ENCODE data around the gene TRIM51G.
"Not testable (repeated sequence)": the region's sequence is repeated elsewhere in the genome, so short reads cannot be mapped to it uniquely, and the experiment has no call there.

Gene TRIM51G, protein sequence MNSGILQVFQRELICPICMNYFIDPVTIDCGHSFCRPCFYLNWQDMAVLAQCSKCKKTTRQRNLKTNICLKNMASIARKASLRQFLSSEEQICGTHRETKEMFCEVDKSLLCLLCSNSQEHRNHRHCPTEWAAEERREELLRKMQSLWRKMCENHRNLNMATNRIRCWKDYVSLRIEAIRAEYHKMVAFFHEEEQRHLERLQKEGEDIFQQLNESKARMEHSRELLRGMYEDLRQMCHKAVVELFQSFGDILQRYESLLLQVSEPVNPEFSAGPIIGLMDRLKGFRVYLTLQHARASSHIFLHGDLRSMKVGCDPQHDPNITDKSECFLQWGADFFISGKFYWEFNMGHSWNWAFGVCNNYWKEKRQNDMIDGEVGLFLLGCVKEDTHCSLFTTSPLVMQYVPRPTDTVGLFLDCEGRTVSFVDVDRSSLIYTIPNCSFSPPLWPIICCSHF

DNA sequence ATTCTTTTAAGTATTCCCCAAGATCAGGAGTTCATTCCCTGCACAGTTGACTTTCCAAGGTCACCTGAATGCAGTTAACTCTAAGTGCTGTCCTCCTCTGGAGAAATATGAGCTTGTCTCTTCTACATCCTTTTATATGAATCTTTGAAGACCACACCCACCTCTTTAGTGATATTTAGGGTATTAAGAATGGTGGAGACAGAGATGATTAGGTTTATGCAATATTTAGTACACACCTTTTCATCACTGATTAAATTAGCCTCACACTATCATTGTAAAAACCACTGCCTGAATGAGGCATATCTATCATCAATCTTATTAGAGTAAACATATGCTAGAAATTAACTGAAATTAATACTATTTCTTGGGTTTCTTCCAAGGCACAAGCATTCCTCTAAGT, at the start of gene TRIM51G:
TSS of gene TRIM51G (minus strand) at position 101 of the 400 bp plus-strand sequence. CDS start 2,190 bp downstream, outside the sequence.
- FAIRE-seq; DNase-seq (ENCODE audit: insufficient read length, low spot score): not testable (repeated sequence)

DNA sequence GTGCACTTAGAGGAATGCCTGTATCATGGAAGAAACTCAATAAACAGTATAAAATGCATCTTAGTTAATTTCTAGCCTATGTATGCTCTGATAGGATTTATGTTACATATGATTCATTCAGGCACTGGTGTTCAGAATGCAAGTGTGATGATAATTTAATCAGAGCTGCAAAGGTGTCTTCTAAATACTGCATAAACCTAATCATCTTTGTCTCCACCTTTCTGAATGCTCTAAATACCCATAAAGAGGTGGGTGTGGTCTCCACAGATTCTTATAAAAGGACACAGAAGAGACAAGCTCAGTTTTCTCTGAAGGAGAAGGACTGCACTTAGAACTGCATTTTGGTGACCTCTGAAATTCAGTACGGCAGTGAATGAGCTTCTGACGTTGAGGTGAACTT, 44.8 kb upstream of the TRIM51G start, which contains the start of gene TRIM49B:
TSS of gene TRIM49B (plus strand) at position 301 of the 400 bp plus-strand sequence. CDS start 2,777 bp downstream, outside the sequence.
- FAIRE-seq; DNase-seq (ENCODE audit: insufficient read length, low spot score): not testable (repeated sequence)

DNA sequence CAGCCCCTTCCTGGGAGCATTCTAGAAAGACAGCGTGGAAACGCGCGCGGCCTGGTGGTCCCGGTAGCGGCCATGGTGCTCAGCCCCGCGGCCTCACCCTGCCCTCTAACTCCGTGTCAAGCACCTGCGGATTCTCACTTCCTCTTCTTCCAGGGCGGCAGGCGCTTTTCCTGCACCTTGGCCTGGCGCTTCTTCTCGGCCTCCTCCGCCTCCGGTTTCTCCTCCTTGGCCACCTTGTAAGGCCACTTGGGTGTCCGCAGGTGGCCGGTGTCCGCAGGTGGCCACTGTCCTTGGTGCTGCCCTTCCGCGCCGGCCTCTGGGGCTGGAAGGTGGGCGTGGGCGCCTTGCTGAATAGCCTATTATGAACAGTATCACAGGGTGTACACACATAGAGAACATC, 15.1 kb downstream of the TRIM51G start:
- not testable (repeated sequence) for DNase-seq (ENCODE audit: insufficient read length, low spot score); FAIRE-seq

DNA sequence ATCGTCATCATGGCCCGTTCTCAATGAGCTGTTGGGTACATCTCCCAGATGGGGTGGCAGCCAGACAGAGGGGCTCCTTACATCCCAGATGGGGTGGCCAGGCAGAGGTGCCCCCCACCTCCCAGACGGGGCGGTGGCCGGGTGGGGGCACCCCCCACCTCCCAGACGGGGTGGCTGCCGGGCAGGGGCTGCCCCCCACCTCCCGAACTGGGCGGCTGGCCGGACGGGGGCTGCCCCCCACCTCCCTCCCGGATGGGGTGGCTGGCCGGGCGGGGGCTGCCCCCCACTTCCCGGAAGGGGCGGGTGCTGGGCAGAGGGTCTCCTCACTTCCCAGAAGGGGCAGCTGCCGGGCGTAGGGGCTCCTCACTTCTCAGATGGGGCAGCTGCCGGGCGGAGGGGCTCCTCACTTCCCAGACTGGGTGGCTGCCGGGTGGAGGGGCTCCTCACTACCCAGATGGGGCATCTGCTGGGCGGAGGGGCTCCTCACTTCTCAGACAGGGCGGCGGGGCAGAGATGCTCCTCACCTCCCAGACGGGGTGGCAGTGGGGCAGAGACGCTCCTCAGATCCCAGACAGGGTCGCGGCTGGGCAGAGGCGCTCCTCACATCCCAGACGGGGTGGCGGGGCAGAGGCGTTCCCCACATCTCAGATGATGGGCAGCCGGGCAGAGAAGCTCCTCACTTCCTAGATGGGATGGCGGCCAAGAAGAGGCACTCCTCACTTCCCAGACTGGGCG, 28.2 kb downstream of the TRIM51G start:
- FAIRE-seq; DNase-seq (ENCODE audit: insufficient read length, low spot score): not testable (repeated sequence)

DNA sequence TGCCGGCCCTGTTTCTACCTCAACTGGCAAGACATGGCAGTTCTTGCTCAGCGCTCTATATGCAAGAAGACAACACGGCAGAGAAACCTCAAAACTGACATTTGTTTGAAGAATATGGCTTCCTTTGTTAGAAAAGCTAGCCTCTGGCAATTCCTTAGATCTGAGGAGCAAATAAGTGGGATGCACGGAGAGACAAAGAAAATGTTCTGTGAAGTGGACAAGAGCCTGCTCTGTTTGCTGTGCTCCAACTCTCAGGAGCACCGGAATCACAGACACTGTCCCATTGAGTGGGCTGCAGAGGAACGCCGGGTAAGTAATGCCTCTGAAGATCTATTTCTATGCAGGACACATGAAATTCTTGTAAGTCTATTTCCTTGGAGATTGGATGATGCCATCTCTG, 37.9 kb downstream of the TRIM51G start:
- not testable (repeated sequence) for DNase-seq (ENCODE audit: insufficient read length, low spot score); FAIRE-seq

Data from HTR-8/SVneo (cell line).